ENCODE measurements around the gene CEP20. TPM values are rescaled to one million over a fixed set of nuclear protein-coding genes. Genes with fewer than 3 reads are reported as not detected.

Gene CEP20
- total RNA-seq, 1 donor from 2014 or later: 19.7 TPM

- TF ChIP-seq, protein P1, sequence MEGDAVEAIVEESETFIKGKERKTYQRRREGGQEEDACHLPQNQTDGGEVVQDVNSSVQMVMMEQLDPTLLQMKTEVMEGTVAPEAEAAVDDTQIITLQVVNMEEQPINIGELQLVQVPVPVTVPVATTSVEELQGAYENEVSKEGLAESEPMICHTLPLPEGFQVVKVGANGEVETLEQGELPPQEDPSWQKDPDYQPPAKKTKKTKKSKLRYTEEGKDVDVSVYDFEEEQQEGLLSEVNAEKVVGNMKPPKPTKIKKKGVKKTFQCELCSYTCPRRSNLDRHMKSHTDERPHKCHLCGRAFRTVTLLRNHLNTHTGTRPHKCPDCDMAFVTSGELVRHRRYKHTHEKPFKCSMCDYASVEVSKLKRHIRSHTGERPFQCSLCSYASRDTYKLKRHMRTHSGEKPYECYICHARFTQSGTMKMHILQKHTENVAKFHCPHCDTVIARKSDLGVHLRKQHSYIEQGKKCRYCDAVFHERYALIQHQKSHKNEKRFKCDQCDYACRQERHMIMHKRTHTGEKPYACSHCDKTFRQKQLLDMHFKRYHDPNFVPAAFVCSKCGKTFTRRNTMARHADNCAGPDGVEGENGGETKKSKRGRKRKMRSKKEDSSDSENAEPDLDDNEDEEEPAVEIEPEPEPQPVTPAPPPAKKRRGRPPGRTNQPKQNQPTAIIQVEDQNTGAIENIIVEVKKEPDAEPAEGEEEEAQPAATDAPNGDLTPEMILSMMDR (IDR thresholded peaks at IDR 0.05): no peak
- H3K36me3 Mint-ChIP-seq (ENCODE audit: low read depth): peaks cover 3% of the 10 kb centered on the region
- no peaks in the 10 kb centered on the region for H3K9me3 Mint-ChIP-seq (ENCODE audit: low read depth)
- H3K4me3 Mint-ChIP-seq (ENCODE audit: unreplicated experiment): no peak overlapping the region
- no peak for DNase-seq (ENCODE audit: low spot score)
- H3K27ac Mint-ChIP-seq (ENCODE audit: unreplicated experiment): no peak overlapping the region
- H3K4me1 Mint-ChIP-seq (ENCODE audit: low read depth): peaks cover 22% of the 10 kb centered on the region
- no peaks in the 10 kb centered on the region for H3K27me3 Mint-ChIP-seq (ENCODE audit: low read depth)
Measured at GRCh38 chr16:15870011-15870410, 18.4 kb downstream of the CEP20 start.

GRCh38 chr16:15866451-15866850, 22.0 kb downstream of the CEP20 start:
- no peak overlapping the region for H3K27ac Mint-ChIP-seq (ENCODE audit: unreplicated experiment)
- H3K36me3 Mint-ChIP-seq (ENCODE audit: low read depth): peaks cover 3% of the 10 kb centered on the region
- peaks cover 13% of the 10 kb centered on the region for H3K4me1 Mint-ChIP-seq (ENCODE audit: low read depth)
- no peaks in the 10 kb centered on the region for H3K9me3 Mint-ChIP-seq (ENCODE audit: low read depth)
- no peaks in the 10 kb centered on the region for H3K27me3 Mint-ChIP-seq (ENCODE audit: low read depth)
- no peak for DNase-seq (ENCODE audit: low spot score)
- H3K4me3 Mint-ChIP-seq (ENCODE audit: unreplicated experiment): no peak overlapping the region
- TF ChIP-seq, protein P1 (IDR thresholded peaks at IDR 0.05): no peak

- H3K4me1 Mint-ChIP-seq (ENCODE audit: low read depth): peaks cover 13% of the 10 kb centered on the region
- no peaks in the 10 kb centered on the region for H3K27me3 Mint-ChIP-seq (ENCODE audit: low read depth)
- no peak for DNase-seq (ENCODE audit: low spot score)
- no peak overlapping the region for H3K27ac Mint-ChIP-seq (ENCODE audit: unreplicated experiment)
- H3K4me3 Mint-ChIP-seq (ENCODE audit: unreplicated experiment): no peak overlapping the region
- no peaks in the 10 kb centered on the region for H3K9me3 Mint-ChIP-seq (ENCODE audit: low read depth)
- H3K36me3 Mint-ChIP-seq (ENCODE audit: low read depth): peaks cover 3% of the 10 kb centered on the region
- TF ChIP-seq, protein P1 (IDR thresholded peaks at IDR 0.05): no peak
Measured at GRCh38 chr16:15865742-15866141, 22.7 kb downstream of the CEP20 start.

DNA sequence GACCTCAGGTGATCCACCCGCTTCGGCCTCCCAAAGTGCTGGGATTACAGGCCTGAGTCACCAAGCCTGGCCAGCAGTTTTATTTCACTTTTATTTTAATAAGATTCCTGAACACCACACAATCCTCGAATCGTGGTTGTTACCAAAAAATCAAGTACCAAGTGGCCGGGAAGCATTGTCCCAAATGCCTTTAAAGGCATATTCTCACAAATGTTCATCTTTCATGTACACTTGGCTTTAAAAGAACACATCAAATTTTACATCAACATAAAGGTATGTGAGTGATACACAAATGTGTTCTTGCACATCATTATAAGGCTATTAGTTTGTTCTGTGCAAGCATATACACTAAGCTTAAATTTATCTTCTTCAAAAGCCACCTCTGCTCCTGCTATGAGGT, 23.5 kb downstream of the CEP20 start:
- H3K4me1 Mint-ChIP-seq (ENCODE audit: low read depth): peaks cover 13% of the 10 kb centered on the region
- no peak overlapping the region for H3K27ac Mint-ChIP-seq (ENCODE audit: unreplicated experiment)
- TF ChIP-seq, protein P1 (IDR thresholded peaks at IDR 0.05): no peak
- H3K27me3 Mint-ChIP-seq (ENCODE audit: low read depth): no peaks in the 10 kb centered on the region
- no peak overlapping the region for H3K4me3 Mint-ChIP-seq (ENCODE audit: unreplicated experiment)
- peaks cover 3% of the 10 kb centered on the region for H3K36me3 Mint-ChIP-seq (ENCODE audit: low read depth)
- H3K9me3 Mint-ChIP-seq (ENCODE audit: low read depth): no peaks in the 10 kb centered on the region
- no peak for DNase-seq (ENCODE audit: low spot score)

DNA sequence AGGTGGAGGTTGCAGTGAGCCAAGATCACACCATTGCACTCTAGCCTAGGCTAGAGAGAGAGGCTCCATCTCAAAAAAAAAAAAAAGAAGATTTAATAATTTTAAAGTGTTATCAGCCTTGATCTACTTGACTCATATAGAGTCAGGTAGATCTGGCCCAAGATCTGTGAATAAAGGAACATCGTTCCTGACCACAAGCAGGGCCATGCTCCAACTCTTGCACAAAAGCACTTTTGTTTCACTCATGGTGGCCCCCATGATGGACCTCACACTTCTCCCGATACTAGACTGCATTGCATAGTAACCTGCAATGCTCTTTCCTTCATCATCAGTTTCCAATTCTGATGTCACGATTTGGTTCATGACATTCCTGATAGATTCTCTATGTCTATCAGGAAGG, 26.4 kb downstream of the CEP20 start:
- H3K4me3 Mint-ChIP-seq (ENCODE audit: unreplicated experiment): no peak overlapping the region
- H3K27me3 Mint-ChIP-seq (ENCODE audit: low read depth): no peaks in the 10 kb centered on the region

More for the DNA sequence above, 26.4 kb downstream of the CEP20 start:
- Mint-ChIP-seq H3K9me3 (ENCODE audit: low read depth) (no peaks in the 10 kb centered on the region), H3K27ac (ENCODE audit: unreplicated experiment) (no peak overlapping the region), H3K4me1 (ENCODE audit: low read depth) (peaks cover 23% of the 10 kb centered on the region), H3K36me3 (ENCODE audit: low read depth) (peaks cover 3% of the 10 kb centered on the region)
- TF ChIP-seq, protein P1 (IDR thresholded peaks at IDR 0.05): no peak
- no peak for DNase-seq (ENCODE audit: low spot score)
